ELR (cell line): ENCODE results near the gene NSRP1.
A peak's percentile ranks its signal among the peaks of the same experiment; 100 is the strongest.
"Not testable (repeated sequence)": the region's sequence is repeated elsewhere in the genome, so short reads cannot be mapped to it uniquely, and the experiment has no call there.

Experiments used
- DNase-seq: peaks from one replicate; pipeline ENCODE4 v3.0.0-alpha.2; 2015; ENCODE audit warnings: low read depth

Gene NSRP1

DNA sequence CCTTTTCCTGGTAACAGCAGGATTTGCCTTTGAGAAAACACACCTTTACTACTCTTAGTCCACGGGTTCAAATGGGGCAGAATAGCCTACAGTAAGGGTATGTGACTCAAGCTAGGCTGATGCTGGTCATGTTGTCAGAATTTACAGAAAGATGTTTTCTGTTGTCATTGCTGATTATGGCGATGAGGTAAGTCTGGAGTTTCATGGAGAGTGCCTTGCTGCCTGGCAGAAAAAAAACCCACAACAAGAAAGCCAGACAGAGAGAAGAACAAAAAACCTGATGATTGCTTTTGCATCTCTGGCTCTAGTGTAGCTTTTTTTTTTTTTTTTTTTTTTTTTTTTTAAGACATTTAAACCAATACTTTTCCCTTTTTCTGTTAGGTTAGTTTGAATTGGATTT, 71.0 kb downstream of the NSRP1 start:
- no peak for DNase-seq

GRCh38 chr17:30188211-30188939, 71.8 kb downstream of the NSRP1 start:
- DNase-seq: no peak

- no peak for DNase-seq
Observed at GRCh38 chr17:30191072-30191471, 74.5 kb downstream of the NSRP1 start.

DNA sequence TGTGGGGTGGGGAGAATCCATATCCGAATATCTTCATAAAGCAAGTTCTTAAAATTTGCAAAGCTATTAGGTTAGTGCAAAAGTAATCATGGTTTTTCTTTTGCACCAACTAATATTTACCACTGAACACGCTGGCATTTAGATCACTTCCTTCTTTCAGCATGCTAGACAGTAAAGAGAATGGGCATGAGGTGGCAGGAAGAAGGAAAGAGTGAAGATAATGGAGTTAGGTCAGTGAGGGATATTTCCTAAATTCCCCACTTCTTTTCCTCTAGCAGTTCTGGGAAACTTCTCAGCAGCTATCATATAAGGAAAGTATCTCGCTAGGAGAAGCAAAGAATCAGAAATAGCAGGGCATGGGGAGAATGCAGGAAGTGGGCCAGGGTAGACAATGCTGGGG, 79.9 kb downstream of the NSRP1 start:
- no peak for DNase-seq

- DNase-seq: no peak
Observed at GRCh38 chr17:30197416-30197815, 80.8 kb downstream of the NSRP1 start.

DNA sequence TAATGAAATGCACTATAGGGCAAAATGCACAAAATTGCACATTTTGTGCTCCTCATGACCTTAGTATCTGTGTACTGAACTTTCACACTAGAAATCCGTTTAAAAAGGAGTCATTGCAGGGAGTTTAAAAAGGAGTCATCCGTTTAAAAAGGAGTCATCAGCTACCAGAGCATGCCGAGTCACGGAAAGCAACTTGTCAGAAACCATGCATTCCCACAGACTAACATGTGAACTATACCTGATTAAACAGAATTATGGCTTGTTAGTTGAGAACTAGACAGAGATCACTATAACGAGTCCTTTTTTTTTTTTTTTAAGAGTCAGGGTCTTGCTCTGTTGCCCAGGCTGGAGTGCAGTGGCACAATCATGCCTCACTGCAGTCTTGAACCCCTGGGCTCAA, 83.0 kb downstream of the NSRP1 start:
- DNase-seq: peak; percentile 40

DNA sequence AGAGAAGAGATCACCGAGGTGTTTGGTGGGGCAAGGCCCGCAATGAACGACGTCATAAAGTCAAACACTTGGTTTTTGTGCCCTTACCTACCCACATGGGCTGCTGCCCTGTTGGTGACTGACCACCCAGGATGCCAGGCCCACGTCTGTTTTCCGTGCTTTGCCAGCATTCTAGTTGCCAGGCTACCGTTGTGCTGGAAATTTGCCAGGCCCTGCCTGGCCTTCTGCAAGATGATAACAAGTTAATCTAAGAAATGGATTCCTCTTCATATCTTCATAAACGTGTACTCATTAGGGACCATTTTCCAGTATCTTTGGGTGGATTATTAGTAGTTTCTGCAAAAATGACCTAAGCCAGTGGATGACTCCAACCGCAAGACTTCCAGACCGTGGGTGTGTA, 83.5 kb downstream of the NSRP1 start:
- no peak for DNase-seq

DNA sequence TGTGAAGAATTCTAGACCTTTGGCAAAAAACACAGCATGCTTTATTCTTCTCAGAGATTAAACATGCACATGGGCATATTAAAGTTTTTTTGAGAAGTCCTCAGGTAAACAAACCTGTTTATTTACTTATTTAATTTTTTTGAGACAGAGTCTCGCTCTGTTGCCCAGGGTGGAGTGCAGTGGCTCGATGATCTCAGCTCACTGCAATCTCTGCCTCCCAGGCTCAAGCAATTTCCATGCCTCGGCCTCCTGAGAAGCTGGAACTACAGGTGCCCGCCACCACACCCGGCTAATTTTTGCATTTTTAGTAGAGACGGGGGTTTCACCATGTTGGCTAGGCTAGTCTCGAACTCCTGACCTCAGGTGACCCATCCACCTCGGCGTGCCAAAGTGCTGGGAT, 84.0 kb downstream of the NSRP1 start:
- not testable (repeated sequence) for DNase-seq

DNA sequence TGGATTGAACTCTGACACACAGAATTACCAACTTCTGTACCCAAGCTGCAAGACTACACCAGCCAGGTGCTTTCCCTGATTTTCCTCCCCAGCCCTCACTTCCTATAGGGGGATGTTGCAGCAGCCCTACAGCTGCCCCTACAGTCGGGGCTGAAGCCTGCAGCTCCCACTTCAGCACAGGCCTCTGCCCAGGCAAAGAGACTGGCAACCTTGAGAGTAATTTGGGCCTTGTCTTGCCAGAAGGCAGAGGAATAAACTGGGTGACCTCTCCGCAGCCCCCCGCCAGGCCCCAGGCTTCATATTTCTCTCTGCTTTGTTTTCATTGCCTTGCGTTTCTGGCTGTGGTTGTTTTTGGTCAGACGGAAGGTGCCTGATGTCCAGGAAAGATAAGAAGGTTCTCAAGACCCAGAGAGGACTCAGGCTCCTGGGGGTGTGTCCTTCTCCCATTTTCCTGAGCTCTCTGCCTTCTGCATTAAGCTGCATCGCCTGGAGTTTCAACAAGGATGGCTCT, 86.9 kb downstream of the NSRP1 start:
- no peak for DNase-seq

- no peak for DNase-seq
Observed at GRCh38 chr17:30207655-30208054, 91.0 kb downstream of the NSRP1 start.

DNA sequence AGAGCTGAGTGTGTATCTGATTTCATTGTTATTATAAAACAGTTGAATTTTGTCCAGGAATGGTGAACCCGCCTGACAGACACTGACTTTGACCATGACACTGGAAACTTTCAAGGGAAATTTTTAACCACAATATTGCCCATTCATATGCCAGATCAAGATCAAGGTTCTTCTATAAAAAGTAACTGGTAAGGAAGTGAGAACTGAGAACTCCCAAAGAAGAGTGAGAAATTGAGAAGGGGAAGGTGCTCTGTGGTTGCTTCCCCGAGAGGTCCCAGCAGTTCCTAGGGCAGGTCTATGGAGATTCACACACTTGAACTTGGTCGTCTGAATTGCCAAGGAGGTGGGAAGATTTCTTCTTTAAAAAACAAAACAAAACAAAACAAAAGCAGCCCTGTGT, 91.6 kb downstream of the NSRP1 start:
- DNase-seq: no peak

GRCh38 chr17:30209930-30210329, 93.3 kb downstream of the NSRP1 start:
- DNase-seq: no peak

GRCh38 chr17:30210366-30210765, 93.8 kb downstream of the NSRP1 start:
- DNase-seq: no peak

GRCh38 chr17:30210901-30211300, 94.3 kb downstream of the NSRP1 start:
- DNase-seq: no peak

- no peak for DNase-seq
Observed at GRCh38 chr17:30211371-30211770, 94.8 kb downstream of the NSRP1 start.

DNA sequence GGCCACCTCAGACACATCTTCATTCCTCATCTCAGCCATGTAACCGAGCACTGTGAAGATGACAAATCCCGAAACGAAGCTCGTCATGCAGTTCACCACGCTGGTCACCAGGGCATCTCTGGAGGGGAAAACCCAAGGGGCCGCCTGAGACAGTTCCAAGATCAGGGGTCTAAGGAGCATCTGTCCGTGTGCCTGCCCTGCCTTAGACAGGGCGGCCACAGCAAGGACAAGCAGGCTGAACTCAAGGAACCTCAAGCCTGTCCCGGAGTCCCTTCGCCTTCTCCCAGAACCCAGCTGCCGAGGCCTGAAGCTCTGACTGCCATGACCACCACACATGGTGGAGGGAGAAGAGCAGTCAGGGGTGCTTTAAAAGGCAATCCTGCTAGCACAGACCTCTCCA, 96.1 kb downstream of the NSRP1 start:
- no peak for DNase-seq

GRCh38 chr17:30217054-30217453, 100.4 kb downstream of the NSRP1 start:
- DNase-seq: no peak

DNA sequence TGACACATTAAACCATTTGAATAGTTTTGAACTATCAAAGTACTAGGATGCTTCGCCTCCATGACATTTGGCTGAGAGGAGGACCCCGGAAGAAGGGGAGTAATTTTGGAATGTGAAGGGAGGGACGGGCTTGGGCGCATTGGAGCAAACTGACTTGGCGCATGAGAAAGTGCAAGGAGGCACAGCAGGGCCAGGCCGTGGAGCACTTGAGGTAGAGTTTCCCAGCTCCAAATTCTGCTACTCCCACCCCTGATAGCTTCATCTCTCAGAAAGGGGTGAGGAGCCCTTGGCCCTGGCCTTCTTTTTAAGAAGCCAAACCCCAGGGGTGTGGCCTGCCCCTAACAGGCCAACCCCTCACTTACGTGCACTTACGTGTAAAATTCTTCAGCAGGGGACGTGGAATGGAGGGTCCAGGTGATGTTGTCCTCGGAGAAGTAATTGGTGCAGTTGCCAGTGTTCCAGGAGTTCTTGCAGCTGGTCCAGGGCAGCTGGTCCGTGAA, 101.2 kb downstream of the NSRP1 start:
- no peak for DNase-seq

- no peak for DNase-seq
Observed at GRCh38 chr17:30218799-30219198, 102.2 kb downstream of the NSRP1 start.

- DNase-seq: no peak
Observed at GRCh38 chr17:30219315-30219714, 102.7 kb downstream of the NSRP1 start.

DNA sequence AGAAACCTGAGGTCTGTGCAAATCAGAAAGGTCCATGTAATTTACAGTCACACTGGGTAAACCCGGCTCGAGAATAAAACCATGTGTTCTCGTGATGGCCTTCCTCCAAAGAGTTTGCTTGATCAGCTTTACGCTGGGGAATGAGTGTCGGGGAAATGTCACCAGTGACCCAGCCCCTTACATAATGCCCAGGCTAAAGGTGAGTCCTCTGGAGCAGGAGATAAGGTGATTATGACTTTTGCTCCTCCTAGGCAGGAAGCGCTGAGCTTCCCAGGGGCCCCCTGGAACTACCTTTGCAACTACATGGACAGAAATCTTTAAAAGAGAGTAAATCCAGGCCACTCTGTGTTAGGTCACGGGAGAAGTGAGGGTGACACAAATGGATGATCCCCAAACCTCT, 103.2 kb downstream of the NSRP1 start:
- DNase-seq: no peak

DNA sequence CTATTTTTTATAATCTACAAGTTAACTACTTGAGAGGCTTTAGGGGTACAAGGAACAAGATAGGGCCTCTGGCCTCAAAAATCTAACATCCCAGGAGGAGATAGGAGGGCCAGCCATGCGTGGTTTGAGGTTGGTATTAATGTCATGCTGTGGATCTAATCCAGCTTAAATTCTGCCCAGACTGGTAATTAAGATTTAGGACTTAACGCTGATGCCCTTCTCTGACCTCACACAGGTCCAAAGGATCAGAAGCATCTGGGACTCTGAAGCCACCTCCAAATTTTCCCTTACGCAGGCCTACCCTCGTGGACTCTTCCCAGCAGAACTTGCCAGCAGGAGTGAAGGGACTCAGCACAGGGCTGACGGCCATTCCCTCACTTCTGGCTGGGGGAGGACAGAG, 103.8 kb downstream of the NSRP1 start:
- no peak for DNase-seq

- no peak for DNase-seq
Observed at GRCh38 chr17:30221346-30221745, 104.7 kb downstream of the NSRP1 start.

DNA sequence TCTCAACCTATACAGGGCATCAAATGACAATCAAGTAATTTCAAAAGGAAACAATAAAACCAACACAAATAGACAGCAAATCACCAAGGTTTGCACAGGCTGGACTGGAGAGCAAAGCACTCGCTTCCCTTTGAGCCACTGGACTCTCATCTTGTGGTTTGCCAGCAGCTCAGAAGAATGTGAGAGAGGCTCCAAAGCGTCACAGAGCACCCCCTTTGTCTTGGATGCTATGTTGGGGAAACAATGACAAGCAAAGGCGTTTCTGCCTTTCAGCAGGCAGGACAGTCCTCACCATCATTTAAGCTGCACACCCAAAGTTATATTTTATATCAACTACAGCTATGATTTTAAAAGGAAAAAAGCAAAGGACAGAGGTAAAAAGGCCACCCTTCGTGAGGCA, 105.6 kb downstream of the NSRP1 start:
- no peak for DNase-seq
